GM18507 (cell line): ENCODE data around the gene SERPINB6.
"Not testable (repeated sequence)": the region's sequence is repeated elsewhere in the genome, so short reads cannot be mapped to it uniquely, and the experiment has no call there.

ENCODE experiments used
- DNase-seq: peaks from one replicate; pipeline ENCODE4 v3.0.0; 2011; ENCODE audit warnings: low read depth; ENCODE audit not compliant: insufficient read length; ENCODE audit errors: extremely low spot score
- FAIRE-seq: peaks from 2 replicates; lab custom pipeline; 2011; peaks lifted over from hg19 to GRCh38; lab: Jason Lieb, UNC

SERPINB6 gene

GRCh38 chr6:2979819-2980464, 8.6 kb upstream of the SERPINB6 start:
- no peak for FAIRE-seq

DNA sequence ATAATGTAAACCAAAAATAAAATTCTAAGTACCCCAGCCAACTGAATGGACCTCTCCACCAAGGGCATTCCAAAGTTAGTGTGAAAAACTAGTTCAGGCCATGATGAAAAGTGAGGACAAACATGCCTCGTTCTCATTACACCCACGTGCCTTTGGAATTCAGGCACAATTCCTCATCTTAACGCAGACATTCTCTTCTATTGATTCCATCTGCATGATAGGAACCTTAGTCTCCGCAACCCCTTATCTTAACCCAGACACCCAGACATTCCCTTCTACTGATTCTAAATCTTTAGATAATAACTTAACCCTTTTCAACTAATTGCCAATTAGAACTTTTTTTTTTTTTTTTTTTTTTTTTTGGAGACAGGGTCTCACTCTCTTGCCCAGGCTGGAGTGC, 7.6 kb upstream of the SERPINB6 start:
- FAIRE-seq, result no peak
- no peak for DNase-seq

More at GRCh38 chr6:2979819-2980464, 8.6 kb upstream of the SERPINB6 start:
- DNase-seq, result no peak

DNA sequence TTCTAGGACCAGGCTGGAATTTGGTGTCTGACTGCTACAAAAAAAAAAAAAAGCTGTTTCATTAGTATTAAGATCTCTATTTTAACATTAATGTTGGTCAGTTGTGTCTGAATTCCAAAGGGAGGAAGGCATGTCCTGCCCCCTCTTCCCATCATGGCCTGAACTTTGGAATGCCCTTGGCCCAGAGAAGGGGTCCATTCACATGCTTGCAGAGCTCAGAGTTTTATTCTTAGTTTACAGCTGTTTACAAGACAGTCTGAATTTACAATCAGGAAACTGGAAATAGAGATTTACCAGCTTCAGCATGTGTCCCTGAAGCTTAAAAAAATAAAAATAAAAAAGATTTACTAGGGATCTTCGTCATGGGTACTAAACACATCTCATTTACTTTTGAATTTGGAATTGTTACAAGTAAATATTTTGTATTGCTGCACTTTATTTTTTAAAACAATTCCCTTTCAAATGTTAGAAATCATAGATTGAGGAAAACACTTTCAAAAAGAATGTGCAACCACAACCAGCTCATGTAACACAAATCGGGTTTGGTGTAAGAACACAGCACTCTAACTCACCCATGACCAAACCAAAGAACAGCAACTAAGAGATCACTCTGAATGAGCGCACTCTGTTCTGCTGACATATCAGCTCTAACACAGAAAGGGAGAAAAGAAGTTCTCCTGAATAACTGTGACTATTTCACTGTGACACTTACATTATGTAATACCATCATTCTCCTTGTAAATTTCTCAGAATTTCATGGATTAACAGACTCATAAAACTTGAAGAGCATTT, 6.6 kb upstream of the SERPINB6 start:
- DNase-seq (no peak), FAIRE-seq (no peak)

GRCh38 chr6:2977290-2977689, 5.9 kb upstream of the SERPINB6 start:
- FAIRE-seq, result no peak
- DNase-seq, result no peak

- DNase-seq (no peak), FAIRE-seq (no peak)
Observed at GRCh38 chr6:2976571-2977085, 5.3 kb upstream of the SERPINB6 start.

- DNase-seq (no peak), FAIRE-seq (no peak)
Observed at GRCh38 chr6:2976060-2976459, 4.7 kb upstream of the SERPINB6 start.

GRCh38 chr6:2973676-2974075, 2.3 kb upstream of the SERPINB6 start:
- no peak for FAIRE-seq
- no peak for DNase-seq

GRCh38 chr6:2973180-2973579, 1.8 kb upstream of the SERPINB6 start:
- not testable (repeated sequence) for DNase-seq, FAIRE-seq

- DNase-seq, FAIRE-seq: not testable (repeated sequence)
Observed at GRCh38 chr6:2972685-2973084, 1.3 kb upstream of the SERPINB6 start.

GRCh38 chr6:2972219-2972487, 786 bp upstream of the SERPINB6 start:
- not testable (repeated sequence) for FAIRE-seq, DNase-seq

GRCh38 chr6:2970753-2971419, 481 bp downstream of the SERPINB6 start:
- FAIRE-seq, result no peak

DNA sequence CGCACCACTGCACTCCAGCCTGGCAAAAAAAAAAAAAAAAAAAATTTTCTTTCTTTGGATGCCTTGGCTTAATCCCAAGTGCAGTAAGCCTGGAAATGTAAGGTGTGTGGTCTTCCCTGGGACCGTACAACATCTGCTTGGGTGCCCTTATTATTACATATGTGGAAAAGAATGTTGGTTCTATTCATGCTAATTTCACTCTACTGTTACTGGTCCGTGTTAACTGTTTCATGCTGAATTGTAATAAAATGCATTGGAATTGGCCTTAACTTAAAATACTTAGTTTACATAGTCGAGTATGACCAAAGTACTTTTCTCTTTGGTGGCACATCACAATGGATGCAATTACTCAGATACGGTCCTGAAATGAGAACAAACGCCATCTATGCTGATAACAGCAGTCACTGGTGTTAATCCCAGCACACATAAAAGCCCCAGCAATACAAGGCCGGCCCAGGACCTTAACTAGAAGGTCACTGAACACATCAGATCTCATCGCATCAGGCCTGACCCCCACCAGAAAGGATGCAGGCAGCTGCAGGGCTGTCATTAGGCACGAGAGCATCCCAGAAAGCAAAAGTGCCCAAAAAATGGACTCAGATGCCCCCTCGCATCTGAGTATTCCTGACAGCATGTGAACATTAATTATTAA, 1.2 kb downstream of the SERPINB6 start:
- DNase-seq, result no peak
- no peak for FAIRE-seq

More at GRCh38 chr6:2970753-2971419, 481 bp downstream of the SERPINB6 start:
- DNase-seq, result no peak

GRCh38 chr6:2969549-2969948, 1.8 kb downstream of the SERPINB6 start:
- no peak for FAIRE-seq
- DNase-seq, result no peak

GRCh38 chr6:2968600-2969135, 2.7 kb downstream of the SERPINB6 start:
- DNase-seq, result no peak
- FAIRE-seq, result no peak

DNA sequence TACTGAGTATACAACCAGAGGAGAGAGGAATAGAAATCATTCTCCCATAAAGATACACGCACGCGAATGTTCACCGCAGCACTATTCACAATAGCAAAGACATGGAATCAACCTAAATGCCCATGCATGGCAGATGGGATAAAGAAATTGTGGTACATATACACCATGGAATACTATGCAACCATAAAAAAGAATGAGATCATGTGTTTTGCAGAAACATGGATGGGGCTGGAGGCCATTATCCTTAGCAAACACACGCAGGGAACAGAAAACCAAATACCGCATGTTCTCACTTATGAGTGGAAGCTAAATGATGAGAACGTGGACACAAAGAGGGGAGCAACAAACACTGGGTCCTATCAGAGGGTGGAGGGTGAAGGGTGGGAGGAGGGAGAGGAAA, 3.4 kb downstream of the SERPINB6 start:
- FAIRE-seq (no peak), DNase-seq (no peak)

DNA sequence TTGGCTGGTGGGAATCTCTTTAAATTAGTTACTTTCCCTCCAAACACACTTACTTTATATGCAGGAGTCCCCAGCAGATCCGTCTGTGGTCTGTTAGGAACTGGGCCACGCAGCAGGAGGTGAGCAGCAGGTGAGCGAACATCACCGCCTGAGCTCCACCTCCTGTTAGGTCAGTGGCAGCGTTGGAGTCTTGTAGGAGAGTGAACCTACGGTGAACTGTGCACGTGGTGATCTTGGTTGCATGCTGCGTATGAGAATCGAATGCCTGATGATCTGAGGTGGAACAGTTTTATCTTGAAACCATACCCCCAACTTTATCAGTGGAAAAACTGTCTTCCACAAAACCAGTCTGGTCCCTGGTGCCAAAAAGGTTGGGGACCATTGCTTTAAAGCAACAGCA, 5.0 kb downstream of the SERPINB6 start:
- no peak for FAIRE-seq
- DNase-seq, result no peak

- FAIRE-seq, result no peak
- DNase-seq, result no peak
Observed at GRCh38 chr6:2964793-2965505, 6.4 kb downstream of the SERPINB6 start.

DNA sequence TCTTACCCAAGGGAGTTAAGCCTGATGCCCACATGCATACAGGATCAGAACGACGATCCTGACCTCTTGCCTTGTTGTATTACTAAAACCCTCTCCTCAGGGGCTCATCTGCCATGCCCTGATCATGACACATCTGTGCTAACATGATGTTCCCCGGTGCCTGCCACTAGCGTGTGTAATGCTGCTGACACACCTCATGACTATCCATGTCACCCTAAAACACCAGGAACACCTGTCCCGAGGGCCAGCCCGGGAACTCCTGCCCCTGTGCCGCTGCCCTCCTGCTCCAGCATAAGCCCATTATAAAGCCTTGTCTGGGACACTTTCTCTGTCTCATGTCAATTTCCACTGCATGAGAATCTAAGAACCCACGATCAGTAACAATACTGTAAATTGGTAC, 7.6 kb downstream of the SERPINB6 start:
- DNase-seq, result no peak
- FAIRE-seq, result no peak

GRCh38 chr6:2962636-2963035, 8.7 kb downstream of the SERPINB6 start:
- FAIRE-seq (no peak), DNase-seq (no peak)
